Loucy (cell line): ENCODE results near the gene NRIP1.

ENCODE experiments used
- CTCF ChIP-seq: fragments of 200-600 bp; sonication (generic); conservative IDR thresholded peaks from 2 replicates; pipeline ENCODE4 v1.5.1; 2014; ENCODE audit warnings: mild to moderate bottlenecking, antibody characterized with exemption, low read length
- EZH2phosphoT487 ChIP-seq: fragments of 200-600 bp; IDR thresholded peaks from 2 replicates; pipeline ENCODE4 v1.6.1; 2018; ENCODE audit warnings: antibody characterized with exemption, mild to moderate bottlenecking, moderate library complexity, borderline replicate concordance

GRCh38 chr21:15088488-15088887, 23.7 kb upstream of the NRIP1 start:
- no peak for TF ChIP-seq EZH2phosphoT487
- TF ChIP-seq CTCF: no peak
